Fibroblast of skin of left biceps (primary cell): Measurements from ENCODE around the gene HPS4.

Source experiments
- DNase-seq, 2 experiments: peaks; one replicate each; pipeline ENCODE4 v3.0.0-alpha.2; 2013; ENCODE audit warnings: low read depth in 2 of 2

The HPS4 gene

GRCh38 chr22:26499188-26499703 lies 15.7 kb upstream of the HPS4 start:
- no peak for DNase-seq

- DNase-seq: no peak
These were observed 12.9 kb upstream of the HPS4 start for GRCh38 chr22:26496456-26496855.

GRCh38 chr22:26494506-26494905 lies 10.9 kb upstream of the HPS4 start:
- no peak for DNase-seq

- DNase-seq: no peak
These were observed 8.6 kb upstream of the HPS4 start for GRCh38 chr22:26492220-26492619.

GRCh38 chr22:26489447-26490036 lies 6.0 kb upstream of the HPS4 start:
- no peak for DNase-seq

GRCh38 chr22:26487996-26488395 lies 4.4 kb upstream of the HPS4 start:
- DNase-seq: no peak

GRCh38 chr22:26486394-26486793 lies 2.8 kb upstream of the HPS4 start:
- DNase-seq: no peak

- DNase-seq: no peak
These were observed 2.3 kb upstream of the HPS4 start for GRCh38 chr22:26485806-26486390.

- DNase-seq: no peak
These were observed 1.4 kb upstream of the HPS4 start for GRCh38 chr22:26485013-26485412.

GRCh38 chr22:26484360-26484706 lies 750 bp upstream of the HPS4 start:
- no peak for DNase-seq

GRCh38 chr22:26483043-26483438 lies 542 bp downstream of the HPS4 start:
- DNase-seq: no peak

GRCh38 chr22:26482161-26482560 lies 1.4 kb downstream of the HPS4 start:
- DNase-seq: no peak

- no peak for DNase-seq
These were observed 1.9 kb downstream of the HPS4 start for GRCh38 chr22:26481694-26482093.

GRCh38 chr22:26481112-26481693 lies 2.4 kb downstream of the HPS4 start:
- DNase-seq: no peak

- no peak for DNase-seq
These were observed 3.0 kb downstream of the HPS4 start for GRCh38 chr22:26480611-26480932.

GRCh38 chr22:26479792-26480610 lies 3.6 kb downstream of the HPS4 start:
- no peak for DNase-seq

GRCh38 chr22:26479043-26479791 lies 4.4 kb downstream of the HPS4 start:
- DNase-seq: no peak

GRCh38 chr22:26477341-26477731 lies 6.2 kb downstream of the HPS4 start:
- DNase-seq: no peak

- DNase-seq: peak; percentile 39 to 48
These were observed 6.8 kb downstream of the HPS4 start for GRCh38 chr22:26476705-26477340.

- no peak for DNase-seq
These were observed 8.9 kb downstream of the HPS4 start for GRCh38 chr22:26474682-26475081.

GRCh38 chr22:26471522-26471921 lies 12.1 kb downstream of the HPS4 start:
- DNase-seq: no peak

- no peak for DNase-seq
These were observed 12.8 kb downstream of the HPS4 start for GRCh38 chr22:26470807-26471206.
